Measurements from ENCODE around the gene ADAMTSL1.

ADAMTSL1 gene

DNA sequence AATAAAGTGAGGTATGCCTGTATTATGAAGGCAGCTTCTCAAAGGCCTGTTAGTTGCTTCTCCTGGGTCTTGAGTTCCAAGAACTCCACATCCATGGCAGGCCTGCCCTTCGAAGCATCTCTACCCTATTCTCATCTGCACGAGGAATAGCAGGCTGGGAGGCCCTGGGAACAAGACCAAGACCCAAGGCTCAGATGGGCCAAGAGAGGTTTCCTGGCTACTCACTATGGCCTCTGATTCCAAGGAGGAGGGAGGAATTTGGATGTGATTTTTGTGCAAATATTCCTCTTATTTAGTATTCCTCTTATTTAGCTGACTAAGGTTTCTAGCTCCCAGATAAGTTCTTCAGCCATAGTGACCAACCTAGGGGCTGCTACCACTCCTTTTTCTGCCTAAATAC is 407.8 kb downstream of the ADAMTSL1 start:
- in situ Hi-C loops (cut with MboI; ENCODE audit: low sequenced_read_pairs): no loop called here

GRCh38 chr9:18887546-18887945 is 413.6 kb downstream of the ADAMTSL1 start:
- in situ Hi-C loops (cut with MboI; ENCODE audit: low sequenced_read_pairs): no loop called here

- in situ Hi-C loops (cut with MboI; ENCODE audit: low sequenced_read_pairs): no loop called here
Observed at GRCh38 chr9:18888290-18888689, 414.3 kb downstream of the ADAMTSL1 start.

DNA sequence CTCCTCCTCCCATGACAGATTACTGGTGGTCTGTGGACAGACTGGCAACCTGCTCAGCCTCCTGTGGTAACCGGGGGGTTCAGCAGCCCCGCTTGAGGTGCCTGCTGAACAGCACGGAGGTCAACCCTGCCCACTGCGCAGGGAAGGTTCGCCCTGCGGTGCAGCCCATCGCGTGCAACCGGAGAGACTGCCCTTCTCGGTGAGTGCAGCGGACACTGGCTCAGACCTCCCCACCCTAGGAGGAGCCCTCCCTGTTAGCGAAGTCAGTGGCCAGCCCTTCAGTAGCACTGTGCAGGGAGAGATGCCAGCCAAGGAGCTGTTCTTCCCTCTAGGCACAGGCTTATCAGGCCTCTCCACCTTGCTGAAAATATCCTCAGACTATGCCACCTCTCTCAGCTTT is 415.6 kb downstream of the ADAMTSL1 start:
- in situ Hi-C loops (cut with MboI; ENCODE audit: low sequenced_read_pairs): no loop called here

DNA sequence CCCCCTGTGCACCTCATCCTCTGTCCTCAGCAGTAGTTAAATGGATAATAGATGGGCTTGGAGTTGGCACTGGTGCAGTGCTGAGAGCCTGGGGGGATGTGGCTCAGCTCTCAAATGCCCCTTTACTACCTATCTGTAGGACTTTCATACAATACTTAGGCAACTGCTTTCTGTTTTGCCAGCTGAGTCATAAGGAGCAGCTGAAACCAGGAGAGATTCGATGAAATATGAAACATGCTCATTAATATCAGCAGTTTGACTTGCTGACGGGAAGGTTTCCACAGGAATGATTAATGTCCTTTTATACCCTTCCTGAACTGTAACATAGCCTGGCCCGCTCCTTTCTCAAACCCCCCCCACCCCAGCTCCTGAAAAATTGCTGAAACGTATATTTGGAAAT is 416.4 kb downstream of the ADAMTSL1 start:
- in situ Hi-C loops (cut with MboI; ENCODE audit: low sequenced_read_pairs): no loop called here

DNA sequence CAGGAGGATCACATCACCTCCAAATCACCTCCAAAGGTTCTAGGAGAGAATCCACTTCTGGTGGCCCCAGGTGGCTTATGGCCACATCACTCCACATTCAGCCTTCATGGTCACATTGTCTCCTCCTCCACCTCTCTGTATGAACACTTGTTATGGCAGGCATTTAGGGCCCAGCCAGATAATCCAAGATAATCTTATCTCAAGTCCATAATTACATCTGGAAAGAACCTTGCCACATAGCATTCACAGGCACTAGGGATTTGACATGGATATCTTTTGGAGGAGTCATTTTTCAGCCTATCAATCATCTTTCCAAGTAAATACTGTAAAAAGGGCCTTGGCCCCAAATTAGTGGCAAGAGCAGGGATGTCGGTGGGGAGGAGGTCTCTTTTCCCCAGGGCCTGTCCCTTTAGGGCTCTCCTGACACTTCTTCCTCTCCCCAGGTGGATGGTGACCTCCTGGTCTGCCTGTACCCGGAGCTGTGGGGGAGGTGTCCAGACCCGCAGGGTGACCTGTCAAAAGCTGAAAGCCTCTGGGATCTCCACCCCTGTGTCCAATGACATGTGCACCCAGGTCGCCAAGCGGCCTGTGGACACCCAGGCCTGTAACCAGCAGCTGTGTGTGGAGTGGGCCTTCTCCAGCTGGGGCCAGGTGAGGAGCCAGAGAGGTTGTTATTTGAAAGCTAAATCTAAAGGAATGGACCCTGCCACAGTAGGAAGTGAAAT is 418.2 kb downstream of the ADAMTSL1 start:
- in situ Hi-C loops (cut with MboI; ENCODE audit: low sequenced_read_pairs): no loop called here

GRCh38 chr9:18893046-18893445 is 419.1 kb downstream of the ADAMTSL1 start:
- in situ Hi-C loops (cut with MboI; ENCODE audit: low sequenced_read_pairs): no loop called here

DNA sequence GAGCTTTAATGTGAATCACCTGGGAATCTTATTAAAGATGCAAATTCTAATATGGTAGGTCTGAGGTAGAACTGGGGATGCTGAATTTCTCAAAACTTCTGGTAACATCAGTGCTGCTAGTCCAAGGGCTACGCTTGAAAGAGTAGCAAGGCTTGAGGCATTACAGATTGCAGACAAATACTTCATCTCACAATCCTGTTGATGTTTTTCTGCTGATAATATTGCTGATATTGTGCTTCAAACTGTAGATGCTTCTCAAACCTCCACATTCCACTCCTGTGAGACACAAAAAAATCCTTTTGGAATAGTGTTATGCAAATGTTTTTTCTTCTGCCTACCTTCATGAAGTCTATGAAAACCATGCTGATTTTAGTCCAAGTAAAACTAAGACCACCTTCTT is 419.5 kb downstream of the ADAMTSL1 start:
- in situ Hi-C loops (cut with MboI; ENCODE audit: low sequenced_read_pairs): no loop called here

- in situ Hi-C loops (cut with MboI; ENCODE audit: low sequenced_read_pairs): no loop called here
Observed at GRCh38 chr9:18896004-18896403, 422.1 kb downstream of the ADAMTSL1 start.

GRCh38 chr9:18896531-18897179 is 422.7 kb downstream of the ADAMTSL1 start:
- in situ Hi-C loops (cut with MboI; ENCODE audit: low sequenced_read_pairs): no loop called here

- in situ Hi-C loops (cut with MboI; ENCODE audit: low sequenced_read_pairs): no loop called here
Observed at GRCh38 chr9:18903450-18903849, 429.5 kb downstream of the ADAMTSL1 start.

GRCh38 chr9:18905028-18905882 is 431.3 kb downstream of the ADAMTSL1 start:
- in situ Hi-C loops (cut with MboI; ENCODE audit: low sequenced_read_pairs): no loop called here

DNA sequence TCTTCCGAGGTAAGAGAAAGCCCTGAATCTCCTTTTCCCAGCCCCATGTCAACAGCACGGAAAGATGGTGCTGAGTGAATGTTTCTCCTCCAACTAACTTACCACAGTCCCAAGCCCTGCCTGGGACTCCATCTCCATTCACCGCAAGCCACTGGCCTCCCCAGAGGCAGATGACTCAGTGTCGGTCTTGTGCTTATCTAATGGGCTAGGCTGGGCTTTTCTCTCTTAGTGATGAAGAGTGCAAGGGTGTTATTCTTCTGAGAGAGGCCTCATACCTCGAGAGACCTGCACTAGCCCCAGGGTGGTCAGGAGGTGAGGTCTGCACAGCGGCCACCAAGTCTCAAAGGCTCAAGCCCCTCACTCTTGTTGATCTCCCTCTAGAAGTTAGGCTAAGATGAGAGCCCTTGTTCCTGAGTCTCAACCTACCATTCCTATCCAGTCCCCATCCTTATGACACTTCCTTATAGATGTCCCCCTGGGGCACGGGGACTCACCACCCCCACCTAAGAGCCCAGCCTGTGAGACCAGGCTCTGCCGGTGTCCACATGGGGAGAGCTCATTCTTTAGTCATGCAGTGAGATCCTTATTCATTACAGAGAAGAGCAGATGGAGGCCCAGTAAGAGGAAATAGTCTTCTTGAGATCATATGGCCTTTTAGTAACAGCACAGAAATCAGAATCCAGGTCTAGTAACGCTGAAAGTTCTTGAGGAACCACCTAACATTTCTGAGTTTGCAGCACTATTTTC is 432.1 kb downstream of the ADAMTSL1 start:
- in situ Hi-C loops (cut with MboI; ENCODE audit: low sequenced_read_pairs): no loop called here

DNA sequence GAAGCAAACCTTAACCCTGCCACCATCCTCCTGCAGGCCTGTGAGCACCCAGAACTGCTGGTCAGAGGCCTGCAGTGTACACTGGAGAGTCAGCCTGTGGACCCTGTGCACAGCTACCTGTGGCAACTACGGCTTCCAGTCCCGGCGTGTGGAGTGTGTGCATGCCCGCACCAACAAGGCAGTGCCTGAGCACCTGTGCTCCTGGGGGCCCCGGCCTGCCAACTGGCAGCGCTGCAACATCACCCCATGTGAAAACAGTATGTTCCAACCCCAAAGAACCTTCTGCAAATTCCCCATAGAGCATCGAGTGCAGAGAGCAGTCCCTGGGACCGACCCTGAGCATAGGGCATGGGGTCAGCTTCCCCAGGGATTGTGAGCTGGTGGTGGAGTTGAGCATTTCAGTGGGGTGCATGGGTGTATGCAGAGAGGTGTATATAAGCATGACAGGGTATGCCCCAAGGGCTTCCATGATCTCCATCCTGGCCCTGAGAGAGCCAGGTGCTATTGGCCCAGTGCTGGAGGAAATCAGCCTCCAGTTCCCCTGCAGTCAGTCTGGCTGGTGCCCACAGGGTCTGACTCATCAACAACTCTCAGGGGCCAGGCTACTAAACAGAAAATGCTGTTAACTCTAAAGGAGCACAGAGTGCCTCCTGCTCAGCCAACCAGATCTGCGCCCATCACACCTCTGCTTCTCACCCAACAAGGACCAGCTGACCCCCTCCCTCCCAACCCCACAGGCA is 432.9 kb downstream of the ADAMTSL1 start:
- in situ Hi-C loops (cut with MboI; ENCODE audit: low sequenced_read_pairs): no loop called here

DNA sequence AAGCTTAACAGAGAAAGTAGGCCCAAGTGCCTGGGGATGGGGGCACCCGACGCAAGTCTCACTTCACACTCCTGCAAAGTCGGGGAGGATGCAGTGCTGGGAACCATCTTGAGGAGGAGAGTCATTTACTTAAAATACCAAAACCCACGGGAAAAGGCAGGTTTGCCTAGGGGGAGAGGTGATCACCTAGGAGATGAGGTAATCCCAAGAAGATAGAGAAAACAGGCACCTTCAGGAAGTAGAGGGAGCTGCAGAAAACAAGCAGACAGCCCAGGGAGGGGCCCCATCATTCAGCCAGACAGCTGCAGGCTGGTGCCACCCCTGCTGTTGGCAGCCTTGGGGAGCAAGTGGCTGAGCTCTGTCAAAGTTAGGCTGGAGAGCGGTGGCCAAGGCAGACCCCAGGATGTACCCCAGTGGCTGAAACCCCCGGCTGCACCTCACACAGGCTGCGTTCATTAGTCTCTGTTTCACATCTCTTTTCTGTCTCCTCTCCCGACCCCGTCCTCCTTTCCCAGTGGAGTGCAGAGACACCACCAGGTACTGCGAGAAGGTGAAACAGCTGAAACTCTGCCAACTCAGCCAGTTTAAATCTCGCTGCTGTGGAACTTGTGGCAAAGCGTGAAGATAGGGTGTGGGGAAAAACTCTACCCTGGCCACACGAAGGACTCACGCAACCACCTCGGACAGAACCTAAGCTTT is 434.1 kb downstream of the ADAMTSL1 start:
- in situ Hi-C loops (cut with MboI; ENCODE audit: low sequenced_read_pairs): no loop called here

GRCh38 chr9:18909140-18910018 is 435.4 kb downstream of the ADAMTSL1 start:
- in situ Hi-C loops (cut with MboI; ENCODE audit: low sequenced_read_pairs): no loop called here

DNA sequence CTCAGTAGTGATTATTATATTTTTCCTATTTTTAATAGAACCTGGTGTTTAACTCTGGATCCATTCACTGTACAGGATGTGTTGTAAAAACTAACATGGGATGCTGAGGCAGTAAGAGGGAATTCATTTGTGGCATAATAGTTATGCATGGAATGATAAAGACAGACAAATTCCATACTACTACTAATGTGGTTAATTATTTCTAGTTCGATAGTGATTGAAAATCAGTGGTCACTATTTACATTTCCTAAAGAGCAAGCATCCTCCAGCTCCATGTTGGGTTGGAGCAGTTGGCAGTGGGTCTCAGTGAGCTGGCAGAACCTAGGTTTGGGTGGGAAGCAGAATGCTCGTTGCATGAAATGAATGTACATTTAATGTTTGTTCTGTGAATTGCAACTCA is 436.5 kb downstream of the ADAMTSL1 start:
- in situ Hi-C loops (cut with MboI; ENCODE audit: low sequenced_read_pairs): no loop called here

DNA sequence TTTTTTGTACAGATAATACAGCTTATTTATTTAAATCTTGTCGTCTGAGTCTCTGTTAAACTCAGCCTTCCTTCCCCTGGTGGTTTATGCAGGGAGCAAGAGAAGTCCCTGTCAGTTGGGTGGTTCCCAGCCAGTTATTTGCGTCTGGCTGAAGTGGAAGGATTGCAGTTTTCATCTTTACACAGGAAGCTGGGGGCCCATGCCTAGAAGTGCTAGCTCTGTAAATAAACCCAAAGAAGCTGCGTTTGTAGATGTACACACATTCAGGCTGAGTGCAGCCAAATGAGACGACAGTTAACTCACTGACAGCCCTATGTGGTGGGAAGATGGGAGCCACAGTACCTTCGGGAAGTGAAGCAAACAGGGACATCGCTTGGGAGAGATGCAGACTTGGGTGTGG is 437.0 kb downstream of the ADAMTSL1 start:
- in situ Hi-C loops (cut with MboI; ENCODE audit: low sequenced_read_pairs): no loop called here

Measured in HL-60/S4 treated with retinoic acid at 250 ng/mL for 4 days and 3 days (cell line).